CD8-positive, alpha-beta memory T cell (primary cell): Measurements from ENCODE around the gene PPP1R7. TPM values are rescaled to one million over a fixed set of nuclear protein-coding genes. Genes with fewer than 3 reads are reported as not detected.
A peak's percentile ranks its signal among the peaks of the same experiment; 100 is the strongest.
"Not testable (repeated sequence)": the region's sequence is repeated elsewhere in the genome, so short reads cannot be mapped to it uniquely, and the experiment has no call there.

ENCODE experiments used
- CTCF ChIA-PET: fragments of 350-600 bp; sonication (Branson Sonifier 250); formaldehyde crosslinking; loops from one replicate; lab custom pipeline; 2021; ENCODE audit warnings: antibody characterized with exemption; lab: Charles Lee
- POLR2A ChIA-PET: fragments of 350-600 bp; sonication (Branson Sonifier 250); formaldehyde crosslinking; loops from one replicate; lab custom pipeline; 2021; ENCODE audit warnings: antibody characterized with exemption; lab: Charles Lee
- DNase-seq, 5 donors: peaks; one replicate each; pipeline versions ENCODE4 v3.0.0 to v3.0.0-alpha.2; 2020 to 2022; ENCODE audit warnings: mixed read lengths in 1 of 5
- H3K27ac ChIP-seq: one replicate; pipeline ENCODE4 v1.7.0; 2013; ENCODE audit warnings: low read depth, mild to moderate bottlenecking, low read length, moderate library complexity
- H3K27me3 ChIP-seq: 2 replicates; pipeline ENCODE4 v1.7.0; 2013; ENCODE audit warnings: low read length, mild to moderate bottlenecking; ENCODE audit not compliant: insufficient read depth, poor library complexity, severe bottlenecking
- H3K36me3 ChIP-seq: 2 replicates; pipeline ENCODE4 v1.7.0; 2013; ENCODE audit warnings: mild to moderate bottlenecking, low read length, moderate library complexity; ENCODE audit not compliant: insufficient read depth
- H3K4me1 ChIP-seq: 2 replicates; pipeline ENCODE4 v1.7.0; 2013; ENCODE audit warnings: mild to moderate bottlenecking, low read length, moderate library complexity; ENCODE audit not compliant: insufficient read depth
- H3K4me3 ChIP-seq: 2 replicates; pipeline ENCODE4 v1.7.0; 2013; ENCODE audit warnings: mild to moderate bottlenecking, low read length
- H3K9me3 ChIP-seq: 2 replicates; pipeline ENCODE4 v1.7.0; 2013; ENCODE audit warnings: mild to moderate bottlenecking, low read length
- H3K27ac Mint-ChIP-seq, 8 donors: one replicate each; pipeline ENCODE4 v1.8.0; 2020 to 2021; ENCODE audit warnings: mixed read lengths in 8 of 8, mild to moderate bottlenecking in 6 of 8, inconsistent platforms in 3 of 8, moderate library complexity in 3 of 8
- H3K27me3 Mint-ChIP-seq, 2 donors: one replicate each; pipeline ENCODE4 v1.8.0; 2020 to 2021; ENCODE audit warnings: mixed read lengths in 2 of 2, mild to moderate bottlenecking in 1 of 2, moderate library complexity in 1 of 2
- H3K36me3 Mint-ChIP-seq, 3 donors: one replicate each; pipeline ENCODE4 v1.8.0; 2020 to 2021; ENCODE audit warnings: mixed read lengths in 3 of 3, inconsistent platforms in 1 of 3, mild to moderate bottlenecking in 1 of 3
- H3K4me1 Mint-ChIP-seq, 3 donors: one replicate each; pipeline ENCODE4 v1.8.0; 2020 to 2021; ENCODE audit warnings: mixed read lengths in 3 of 3, inconsistent platforms in 1 of 3, mild to moderate bottlenecking in 1 of 3
- H3K4me3 Mint-ChIP-seq, 7 donors: one replicate each; pipeline ENCODE4 v1.8.0; 2020 to 2021; ENCODE audit warnings: mixed read lengths in 7 of 7, mild to moderate bottlenecking in 6 of 7, moderate library complexity in 4 of 7, inconsistent platforms in 2 of 7
- H3K9me3 Mint-ChIP-seq, 5 donors: one replicate each; pipeline ENCODE4 v1.8.0; 2020 to 2022; ENCODE audit warnings: mixed read lengths in 5 of 5, mild to moderate bottlenecking in 3 of 5, moderate library complexity in 2 of 5, inconsistent platforms in 1 of 5
- polyA plus RNA-seq: library from polyadenylated mRNA; unstranded; fragments of 300-500 nt; fragmentation: Illumina TruSeq; gene quantifications from one replicate; pipeline ENCODE4 v1.2.3, GENCODE V29; 2021
- total RNA-seq, 2 experiments: library from RNA; stranded (reverse); gene quantifications; one replicate each; pipeline ENCODE4 v1.2.3, GENCODE V29; 2021

The PPP1R7 gene
- total RNA-seq (10 to 100 TPM; 82.6 to 87.2 TPM), polyA plus RNA-seq (132 TPM)

- H3K4me1 ChIP-seq: peaks cover 26% of the 10 kb centered on the region
- H3K9me3 ChIP-seq: no peaks in the 10 kb centered on the region
- no peaks in the 10 kb centered on the region for H3K36me3 ChIP-seq
- H3K27me3 ChIP-seq: no peaks in the 10 kb centered on the region
- H3K4me3 ChIP-seq: peak within 1 kb of the TSS; percentile 97
- Mint-ChIP-seq H3K4me1 (peaks cover 33 to 58% (median 52%) of the 10 kb centered on the region in 3 donors), H3K9me3 (no peaks in the 10 kb centered on the region), H3K27me3 (peaks cover 0 to 3% of the 10 kb centered on the region in 2 donors), H3K27ac (peak within 1 kb of the TSS; percentile 87 to 99 (median 94)), H3K4me3 (peak within 1 kb of the TSS; percentile 93 to 100 (median 97)), H3K36me3 (peaks cover 0 to 35% (median 5%) of the 10 kb centered on the region in 3 donors)
- ChIA-PET CTCF (interaction anchor here (0.7 to 4.2 kb wide), 22 partner anchors 10 to 654 kb away, joined by 3 to 67 read pairs (median 5); partner anchors contain the start of genes D2HGDH and MTERF4), POLR2A (interaction anchor here (0.6 to 3.3 kb wide), 13 partner anchors 14 to 590 kb away, joined by 3 to 49 read pairs (median 5); partner anchors contain the start of genes DUSP28, HDLBP, MTERF4 and SEPTIN2)
- peak within 1 kb of the TSS; percentile 68 for H3K27ac ChIP-seq
- peak; percentile 92 to 97 (median 93) for DNase-seq
These were observed at the start of gene PPP1R7 for GRCh38 chr2:241149925-241150659. TSS of gene PPP1R7 (plus strand) at chr2:241150467. CDS start at chr2:241150496, 29 bp downstream.

- H3K27me3 Mint-ChIP-seq: no peaks in the 10 kb centered on the region
- H3K27me3 ChIP-seq: no peaks in the 10 kb centered on the region
- CTCF ChIA-PET: interaction anchor here (1.1 to 1.6 kb wide), 3 partner anchors 9 to 48 kb away, joined by 3 to 10 read pairs (median 3); partner anchors contain the start of genes PASK and PPP1R7
- H3K36me3 ChIP-seq: peaks cover 14% of the 10 kb centered on the region
- H3K4me3 ChIP-seq: peak within 1 kb of the TSS; percentile 96
- peak; percentile 77 to 90 (median 83) for DNase-seq
- peaks cover 0 to 79% (median 11%) of the 10 kb centered on the region in 3 donors for H3K36me3 Mint-ChIP-seq
- peak within 1 kb of the TSS; percentile 94 to 99 (median 98) for H3K27ac Mint-ChIP-seq
- POLR2A ChIA-PET: interaction anchor here (0.6 to 3.8 kb wide), 7 partner anchors 9 to 742 kb away, joined by 3 to 49 read pairs (median 4); partner anchors contain the start of genes ING5, PASK, PPP1R7 and SEPTIN2
- peak within 1 kb of the TSS; percentile 95 to 99 (median 97) for H3K4me3 Mint-ChIP-seq
- H3K4me1 Mint-ChIP-seq: peaks cover 31 to 86% (median 56%) of the 10 kb centered on the region in 3 donors
- peaks cover 63% of the 10 kb centered on the region for H3K4me1 ChIP-seq
- peak within 1 kb of the TSS; percentile 77 for H3K27ac ChIP-seq
- H3K9me3 ChIP-seq: no peaks in the 10 kb centered on the region
- H3K9me3 Mint-ChIP-seq: no peaks in the 10 kb centered on the region
These were observed 47.9 kb upstream of the PPP1R7 start, which contains the start of gene MTERF4 for GRCh38 chr2:241102239-241102803. TSS of gene MTERF4 (minus strand) at chr2:241102287. CDS start at chr2:241102273, 14 bp downstream.

- Mint-ChIP-seq H3K4me3 (peak overlapping the region; percentile 95 to 99 (median 97)), H3K36me3 (peaks cover 0 to 80% (median 9%) of the 10 kb centered on the region in 3 donors), H3K4me1 (peaks cover 32 to 86% (median 55%) of the 10 kb centered on the region in 3 donors), H3K27ac (peak overlapping the region; percentile 94 to 99 (median 98)), H3K9me3 (no peaks in the 10 kb centered on the region), H3K27me3 (no peaks in the 10 kb centered on the region)
- H3K4me3 ChIP-seq: peak overlapping the region; percentile 96
- peaks cover 7% of the 10 kb centered on the region for H3K36me3 ChIP-seq
- no peaks in the 10 kb centered on the region for H3K9me3 ChIP-seq
- peaks cover 67% of the 10 kb centered on the region for H3K4me1 ChIP-seq
- CTCF ChIA-PET: interaction anchor here (1.5 to 1.6 kb wide), 2 partner anchors 10 to 47 kb away, joined by 3 to 10 read pairs; partner anchors contain the start of genes PASK and PPP1R7
- DNase-seq: peak in 1 of 5 donors; percentile 25
- peak overlapping the region; percentile 77 for H3K27ac ChIP-seq
- H3K27me3 ChIP-seq: no peaks in the 10 kb centered on the region
- POLR2A ChIA-PET: interaction anchor here (0.7 to 3.8 kb wide), 3 partner anchors 8 to 47 kb away, joined by 3 to 49 read pairs (median 24); partner anchors contain the start of genes PASK and PPP1R7
These were observed 47.1 kb upstream of the PPP1R7 start for GRCh38 chr2:241103176-241103595.

GRCh38 chr2:241104611-241105010, 45.7 kb upstream of the PPP1R7 start:
- H3K36me3 Mint-ChIP-seq: peaks cover 3 to 76% (median 7%) of the 10 kb centered on the region in 3 donors
- H3K4me3 Mint-ChIP-seq: peak overlapping the region in 3 of 7 donors; percentile 51 to 99 (median 95)
- H3K27me3 Mint-ChIP-seq, H3K27ac ChIP-seq, H3K9me3 ChIP-seq, DNase-seq, H3K4me3 ChIP-seq, H3K9me3 Mint-ChIP-seq, POLR2A ChIA-PET, H3K36me3 ChIP-seq, H3K27me3 ChIP-seq: not testable (repeated sequence)
- H3K4me1 ChIP-seq: peaks cover 74% of the 10 kb centered on the region
- peaks cover 38 to 88% (median 54%) of the 10 kb centered on the region in 3 donors for H3K4me1 Mint-ChIP-seq
- CTCF ChIA-PET: interaction anchor here (1.2 to 1.3 kb wide), 2 partner anchors 9 to 26 kb away, joined by 3 to 4 read pairs; no protein-coding TSS in a partner anchor
- H3K27ac Mint-ChIP-seq: peak overlapping the region in 3 of 8 donors; percentile 50 to 89 (median 80)

- Mint-ChIP-seq H3K27me3 (no peaks in the 10 kb centered on the region), H3K36me3 (peaks cover 3 to 75% (median 4%) of the 10 kb centered on the region in 3 donors), H3K27ac (peak overlapping the region in 7 of 8 donors; percentile 8 to 92 (median 34)), H3K4me3 (peak overlapping the region in 1 of 7 donors; percentile 27), H3K9me3 (no peaks in the 10 kb centered on the region), H3K4me1 (peaks cover 41 to 88% (median 51%) of the 10 kb centered on the region in 3 donors)
- H3K36me3 ChIP-seq: no peaks in the 10 kb centered on the region
- DNase-seq: no peak
- ChIA-PET CTCF (interaction anchor here (1.3 kb wide), 1 partner anchor 27 kb away, joined by 4 read pairs; no protein-coding TSS in a partner anchor), POLR2A (interaction anchor here (0.6 kb wide), 1 partner anchor 27 kb away, joined by 3 read pairs; no protein-coding TSS in a partner anchor)
- H3K27me3 ChIP-seq: no peaks in the 10 kb centered on the region
- H3K4me1 ChIP-seq: peaks cover 74% of the 10 kb centered on the region
- H3K4me3 ChIP-seq: no peak overlapping the region
- H3K27ac ChIP-seq: no peak overlapping the region
- no peaks in the 10 kb centered on the region for H3K9me3 ChIP-seq
These were observed 44.6 kb upstream of the PPP1R7 start for GRCh38 chr2:241105641-241106040.

- Mint-ChIP-seq H3K4me3 (peak overlapping the region in 3 of 7 donors; percentile 15 to 68 (median 43)), H3K27ac (peak overlapping the region; percentile 17 to 98 (median 86)), H3K9me3 (no peaks in the 10 kb centered on the region), H3K36me3 (peaks cover 3 to 79% (median 4%) of the 10 kb centered on the region in 3 donors), H3K4me1 (peaks cover 51 to 93% (median 57%) of the 10 kb centered on the region in 3 donors), H3K27me3 (no peaks in the 10 kb centered on the region)
- ChIA-PET CTCF (interaction anchor here (3.0 to 7.7 kb wide), 2 partner anchors 29 to 43 kb away, joined by 9 to 54 read pairs; partner anchors contain the start of genes PASK and PPP1R7), POLR2A (interaction anchor here (1.1 to 4.7 kb wide), 2 partner anchors 12 to 43 kb away, joined by 4 to 42 read pairs; partner anchors contain the start of genes PASK and PPP1R7)
- no peaks in the 10 kb centered on the region for H3K9me3 ChIP-seq
- no peak for DNase-seq
- peaks cover 74% of the 10 kb centered on the region for H3K4me1 ChIP-seq
- no peaks in the 10 kb centered on the region for H3K36me3 ChIP-seq
- H3K4me3 ChIP-seq: no peak overlapping the region
- H3K27me3 ChIP-seq: no peaks in the 10 kb centered on the region
- H3K27ac ChIP-seq: no peak overlapping the region
These were observed 43.1 kb upstream of the PPP1R7 start for GRCh38 chr2:241107031-241107783.
